ENCODE data around the gene ZNF771. TPM values are rescaled to one million over a fixed set of nuclear protein-coding genes. Genes with fewer than 3 reads are reported as not detected.

Gene ZNF771
- total and polyA plus RNA-seq, 9 of the 15 experiments (the other 6 are each of a cell fraction or from before 2014, with no cell fraction given), result 1.5 to 12.6 (median 4.4) TPM

GRCh38 chr16:30429678-30430427 lies 22.4 kb downstream of the ZNF771 start, which contains the start of gene DCTPP1 (continued):
- TF ChIP-seq, protein P1, sequence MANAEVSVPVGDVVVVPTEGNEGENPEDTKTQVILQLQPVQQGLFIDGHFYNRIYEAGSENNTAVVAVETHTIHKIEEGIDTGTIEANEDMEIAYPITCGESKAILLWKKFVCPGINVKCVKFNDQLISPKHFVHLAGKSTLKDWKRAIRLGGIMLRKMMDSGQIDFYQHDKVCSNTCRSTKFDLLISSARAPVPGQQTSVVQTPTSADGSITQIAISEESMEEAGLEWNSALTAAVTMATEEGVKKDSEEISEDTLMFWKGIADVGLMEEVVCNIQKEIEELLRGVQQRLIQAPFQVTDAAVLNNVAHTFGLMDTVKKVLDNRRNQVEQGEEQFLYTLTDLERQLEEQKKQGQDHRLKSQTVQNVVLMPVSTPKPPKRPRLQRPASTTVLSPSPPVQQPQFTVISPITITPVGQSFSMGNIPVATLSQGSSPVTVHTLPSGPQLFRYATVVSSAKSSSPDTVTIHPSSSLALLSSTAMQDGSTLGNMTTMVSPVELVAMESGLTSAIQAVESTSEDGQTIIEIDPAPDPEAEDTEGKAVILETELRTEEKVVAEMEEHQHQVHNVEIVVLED (CRISPR knock-in tag; IDR thresholded peaks at IDR 0.05), result no peak
- TF ChIP-seq ZNF347 (CRISPR knock-in tag; IDR thresholded peaks at IDR 0.05; ENCODE audit: low read depth) (no peak), SIN3B (IDR thresholded peaks at IDR 0.05; ENCODE audit: low read depth) (no peak; the same call in 1 of the 2 replicates), ZNF134 (CRISPR knock-in tag; conservative IDR thresholded peaks at IDR 0.05) (no peak), MTA1 (IDR thresholded peaks at IDR 0.05; ENCODE audit: borderline replicate concordance) (no peak), HOXB6 (CRISPR knock-in tag; IDR thresholded peaks at IDR 0.05; ENCODE audit: borderline replicate concordance) (no peak), RUNX1 (IDR thresholded peaks at IDR 0.05; ENCODE audit: low read depth) (no peak; the same call in 1 of the 2 replicates), ELF1 (tag; IDR thresholded peaks at IDR 0.05) (peak; percentile 77), MAZ (CRISPR knock-in tag; conservative IDR thresholded peaks at IDR 0.05 in 1 of 2, IDR thresholded peaks at IDR 0.05 in 1 of 2) (peak in 1 of 2 experiments; percentile 90; a peak in 3 of 4 replicates), RFX5 (IDR thresholded peaks at IDR 0.05; ENCODE audit: low read depth, low read length) (no peak), HOMEZ (CRISPR knock-in tag; IDR thresholded peaks at IDR 0.05) (no peak), ZNF707 (CRISPR knock-in tag; conservative IDR thresholded peaks at IDR 0.05) (no peak), DPF2 (IDR thresholded peaks at IDR 0.05) (0 out of 2 replicates have a peak, but pooled peaks have one; percentile 3), MNT (conservative IDR thresholded peaks at IDR 0.05) (peak; percentile 95 to 96), MTA3 (IDR thresholded peaks at IDR 0.05; ENCODE audit: borderline replicate concordance) (no peak), WHSC1 (IDR thresholded peaks at IDR 0.05; ENCODE audit: low read length) (no peak), ILK (tag; IDR thresholded peaks at IDR 0.05; ENCODE audit: borderline replicate concordance, low read depth) (no peak), E2F3 (CRISPR knock-in tag; IDR thresholded peaks at IDR 0.05) (peak; percentile 73), STAG1 (CRISPR knock-in tag; IDR thresholded peaks at IDR 0.05; ENCODE audit: borderline replicate concordance) (peak; percentile 75; the same call in 1 of the 2 replicates), EP400 (IDR thresholded peaks at IDR 0.05) (peak; percentile 94), TRIM28 (IDR thresholded peaks at IDR 0.05) (no peak), ZNF778 (CRISPR knock-in tag; IDR thresholded peaks at IDR 0.05) (no peak), SRSF1 (IDR thresholded peaks at IDR 0.05; ENCODE audit: low read depth, low read length) (no peak)
- TF ChIP-seq, protein P2, sequence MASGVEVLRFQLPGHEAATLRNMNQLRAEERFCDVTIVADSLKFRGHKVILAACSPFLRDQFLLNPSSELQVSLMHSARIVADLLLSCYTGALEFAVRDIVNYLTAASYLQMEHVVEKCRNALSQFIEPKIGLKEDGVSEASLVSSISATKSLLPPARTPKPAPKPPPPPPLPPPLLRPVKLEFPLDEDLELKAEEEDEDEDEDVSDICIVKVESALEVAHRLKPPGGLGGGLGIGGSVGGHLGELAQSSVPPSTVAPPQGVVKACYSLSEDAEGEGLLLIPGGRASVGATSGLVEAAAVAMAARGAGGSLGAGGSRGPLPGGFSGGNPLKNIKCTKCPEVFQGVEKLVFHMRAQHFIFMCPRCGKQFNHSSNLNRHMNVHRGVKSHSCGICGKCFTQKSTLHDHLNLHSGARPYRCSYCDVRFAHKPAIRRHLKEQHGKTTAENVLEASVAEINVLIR (CRISPR knock-in tag; IDR thresholded peaks at IDR 0.05), result peak; percentile 24; the same call in 1 of the 2 replicates

Measured in K562 (cell line).